ENCODE data around the gene KLHL14.
"Not testable (repeated sequence)": the region's sequence is repeated elsewhere in the genome, so short reads cannot be mapped to it uniquely, and the experiment has no call there.

Gene KLHL14

GRCh38 chr18:32772581-32773381, at the start of gene KLHL14:
Gene KLHL14 (minus strand): TSS chr18:32773023. CDS start chr18:32770591, 2,432 bp downstream.
- DNase-seq, result peak; percentile 51

GRCh38 chr18:32822197-32822596, 49.4 kb upstream of the KLHL14 start:
- DNase-seq, result no peak

- no peak for DNase-seq
These were observed 43.1 kb upstream of the KLHL14 start for GRCh38 chr18:32815881-32816280.

GRCh38 chr18:32812342-32812741, 39.5 kb upstream of the KLHL14 start:
- no peak for DNase-seq

- no peak for DNase-seq
These were observed 37.5 kb upstream of the KLHL14 start for GRCh38 chr18:32810314-32810713.

- DNase-seq, result no peak
These were observed 32.5 kb upstream of the KLHL14 start for GRCh38 chr18:32805354-32805753.

- no peak for DNase-seq
These were observed 31.5 kb upstream of the KLHL14 start for GRCh38 chr18:32804134-32804888.

- DNase-seq, result no peak
These were observed 30.7 kb upstream of the KLHL14 start for GRCh38 chr18:32803568-32803967.

- DNase-seq, result no peak
These were observed 30.0 kb upstream of the KLHL14 start for GRCh38 chr18:32802591-32803451.

GRCh38 chr18:32801228-32801627, 28.4 kb upstream of the KLHL14 start:
- no peak for DNase-seq

- no peak for DNase-seq
These were observed 25.6 kb upstream of the KLHL14 start for GRCh38 chr18:32798209-32798960.

- not testable (repeated sequence) for DNase-seq
These were observed 21.8 kb upstream of the KLHL14 start for GRCh38 chr18:32794667-32795066.

- no peak for DNase-seq
These were observed 6.2 kb upstream of the KLHL14 start for GRCh38 chr18:32779010-32779409.

GRCh38 chr18:32777049-32777448, 4.2 kb upstream of the KLHL14 start:
- DNase-seq, result no peak

- no peak for DNase-seq
These were observed 3.7 kb upstream of the KLHL14 start for GRCh38 chr18:32776561-32776960.

GRCh38 chr18:32775628-32776027, 2.8 kb upstream of the KLHL14 start:
- peak; percentile 60 for DNase-seq

- DNase-seq, result no peak
These were observed 524 bp upstream of the KLHL14 start for GRCh38 chr18:32773382-32773712.

GRCh38 chr18:32771871-32772580, 797 bp downstream of the KLHL14 start:
- peak; percentile 76 for DNase-seq

GRCh38 chr18:32771169-32771751, 1.6 kb downstream of the KLHL14 start:
- peak; percentile 56 for DNase-seq

- peak; percentile 47 for DNase-seq
These were observed 2.1 kb downstream of the KLHL14 start for GRCh38 chr18:32770666-32771168.

- DNase-seq, result peak; percentile 55
These were observed 2.7 kb downstream of the KLHL14 start for GRCh38 chr18:32770054-32770665.
